Panc1 (cell line): ENCODE data around the gene SLC38A4.

Experiments used
- CTCF ChIP-seq: fragments of 450-650 bp; IDR thresholded peaks from 2 replicates; pipeline ENCODE4 v1.5.1; 2017; ENCODE audit warnings: mild to moderate bottlenecking
- SIN3A ChIP-seq: IDR thresholded peaks from 2 replicates; pipeline ENCODE4 v1.6.1; 2012; ENCODE audit warnings: low read depth, mild to moderate bottlenecking, low read length, moderate library complexity, borderline replicate concordance; ENCODE audit not compliant: insufficient read depth
- TCF7L2 ChIP-seq: IDR thresholded peaks from 2 replicates; pipeline ENCODE4 v1.6.1; 2011; ENCODE audit warnings: mild to moderate bottlenecking, low read depth, low read length, inconsistent platforms
- TF ChIP-seq, protein P1 (sequence below), 2 experiments: IDR thresholded peaks; 2 replicates each; pipeline ENCODE4 v1.6.1; 2011 to 2012; ENCODE audit warnings: low read depth in 2 of 2, control low read depth in 1 of 2, low read length in 1 of 2, mild to moderate bottlenecking in 1 of 2, moderate library complexity in 1 of 2; ENCODE audit not compliant: insufficient read depth in 1 of 2

- TF ChIP-seq TCF7L2 (no peak), SIN3A (no peak), CTCF (no peak)
- TF ChIP-seq, protein P1, sequence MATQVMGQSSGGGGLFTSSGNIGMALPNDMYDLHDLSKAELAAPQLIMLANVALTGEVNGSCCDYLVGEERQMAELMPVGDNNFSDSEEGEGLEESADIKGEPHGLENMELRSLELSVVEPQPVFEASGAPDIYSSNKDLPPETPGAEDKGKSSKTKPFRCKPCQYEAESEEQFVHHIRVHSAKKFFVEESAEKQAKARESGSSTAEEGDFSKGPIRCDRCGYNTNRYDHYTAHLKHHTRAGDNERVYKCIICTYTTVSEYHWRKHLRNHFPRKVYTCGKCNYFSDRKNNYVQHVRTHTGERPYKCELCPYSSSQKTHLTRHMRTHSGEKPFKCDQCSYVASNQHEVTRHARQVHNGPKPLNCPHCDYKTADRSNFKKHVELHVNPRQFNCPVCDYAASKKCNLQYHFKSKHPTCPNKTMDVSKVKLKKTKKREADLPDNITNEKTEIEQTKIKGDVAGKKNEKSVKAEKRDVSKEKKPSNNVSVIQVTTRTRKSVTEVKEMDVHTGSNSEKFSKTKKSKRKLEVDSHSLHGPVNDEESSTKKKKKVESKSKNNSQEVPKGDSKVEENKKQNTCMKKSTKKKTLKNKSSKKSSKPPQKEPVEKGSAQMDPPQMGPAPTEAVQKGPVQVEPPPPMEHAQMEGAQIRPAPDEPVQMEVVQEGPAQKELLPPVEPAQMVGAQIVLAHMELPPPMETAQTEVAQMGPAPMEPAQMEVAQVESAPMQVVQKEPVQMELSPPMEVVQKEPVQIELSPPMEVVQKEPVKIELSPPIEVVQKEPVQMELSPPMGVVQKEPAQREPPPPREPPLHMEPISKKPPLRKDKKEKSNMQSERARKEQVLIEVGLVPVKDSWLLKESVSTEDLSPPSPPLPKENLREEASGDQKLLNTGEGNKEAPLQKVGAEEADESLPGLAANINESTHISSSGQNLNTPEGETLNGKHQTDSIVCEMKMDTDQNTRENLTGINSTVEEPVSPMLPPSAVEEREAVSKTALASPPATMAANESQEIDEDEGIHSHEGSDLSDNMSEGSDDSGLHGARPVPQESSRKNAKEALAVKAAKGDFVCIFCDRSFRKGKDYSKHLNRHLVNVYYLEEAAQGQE (IDR thresholded peaks at IDR 0.05; ENCODE audit: insufficient read depth in 1 of 2, low read depth in 2 of 2, low read length in 1 of 2): no peak
These were observed 62.6 kb downstream of the SLC38A4 start for GRCh38 chr12:46763230-46763629.
